ENCODE measurements around the gene FXYD6. TPM values are rescaled to one million over a fixed set of nuclear protein-coding genes. Genes with fewer than 3 reads are reported as not detected.
"Not testable (repeated sequence)": the region's sequence is repeated elsewhere in the genome, so short reads cannot be mapped to it uniquely, and the experiment has no call there.

Gene FXYD6, protein sequence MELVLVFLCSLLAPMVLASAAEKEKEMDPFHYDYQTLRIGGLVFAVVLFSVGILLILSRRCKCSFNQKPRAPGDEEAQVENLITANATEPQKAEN
- not detected in 2 replicates for total RNA-seq (2011; cell fraction: chromatin; rRNA removed; ENCODE audit: low replicate concordance)
- not detected in 2 replicates for total RNA-seq (2011; cell fraction: nucleolus; rRNA removed)
- total RNA-seq (2011; cell fraction: nucleoplasm; rRNA removed), result not detected in 2 replicates
- total RNA-seq (2014; rRNA removed) (not detected in 2 replicates), total RNA-seq (2014; rRNA removed; fragmentation: Illumina TruSeq; extraction: Trizol) (not detected in 2 replicates), total RNA-seq (2015; rRNA removed; fragmentation: Illumina TruSeq; extraction: Trizol) (not detected in 2 replicates), total RNA-seq (2021) (0.27 and 0.35 TPM in 2 replicates), polyA plus RNA-seq (2011; rRNA removed) (not detected in 2 replicates), polyA plus RNA-seq (2014; fragmentation: Illumina TruSeq; extraction: Trizol) (not detected in 2 replicates), polyA plus RNA-seq (2014; fragmentation: Nextera tagmentation; extraction: Ambion mirVana) (not detected), polyA plus RNA-seq (2014; rRNA removed) (0.07 TPM in 1 of 2 replicates, not detected in the other), polyA minus RNA-seq (2011; rRNA and poly(A)+ RNA removed) (0.18 TPM in 1 of 2 replicates, not detected in the other), Bru-seq, nascent RNA (not detected), BruChase-seq, experiment 1, labeled RNA remaining after a 2-hour chase (not detected), BruChase-seq, experiment 2, labeled RNA remaining after a 6-hour chase (not detected)
- polyA plus RNA-seq (2011; cell fraction: cytosol; rRNA removed), result 0.06 TPM in 1 of 2 replicates, not detected in the other
- polyA plus RNA-seq (2011; cell fraction: nucleus; rRNA removed), result 0.11 TPM in 1 of 2 replicates, not detected in the other
- 0.07 and 0.14 TPM in 2 replicates for polyA plus RNA-seq (2012)
- polyA minus RNA-seq (2011; cell fraction: cytosol; rRNA and poly(A)+ RNA removed), result not detected in 2 replicates
- not detected in 2 replicates for polyA minus RNA-seq (2011; cell fraction: nucleus; rRNA and poly(A)+ RNA removed)
- long read RNA-seq, experiment 1, result 0 reads
- long read RNA-seq, experiment 2, result 0 reads
- long read RNA-seq, experiment 3, result 0 reads

DNA sequence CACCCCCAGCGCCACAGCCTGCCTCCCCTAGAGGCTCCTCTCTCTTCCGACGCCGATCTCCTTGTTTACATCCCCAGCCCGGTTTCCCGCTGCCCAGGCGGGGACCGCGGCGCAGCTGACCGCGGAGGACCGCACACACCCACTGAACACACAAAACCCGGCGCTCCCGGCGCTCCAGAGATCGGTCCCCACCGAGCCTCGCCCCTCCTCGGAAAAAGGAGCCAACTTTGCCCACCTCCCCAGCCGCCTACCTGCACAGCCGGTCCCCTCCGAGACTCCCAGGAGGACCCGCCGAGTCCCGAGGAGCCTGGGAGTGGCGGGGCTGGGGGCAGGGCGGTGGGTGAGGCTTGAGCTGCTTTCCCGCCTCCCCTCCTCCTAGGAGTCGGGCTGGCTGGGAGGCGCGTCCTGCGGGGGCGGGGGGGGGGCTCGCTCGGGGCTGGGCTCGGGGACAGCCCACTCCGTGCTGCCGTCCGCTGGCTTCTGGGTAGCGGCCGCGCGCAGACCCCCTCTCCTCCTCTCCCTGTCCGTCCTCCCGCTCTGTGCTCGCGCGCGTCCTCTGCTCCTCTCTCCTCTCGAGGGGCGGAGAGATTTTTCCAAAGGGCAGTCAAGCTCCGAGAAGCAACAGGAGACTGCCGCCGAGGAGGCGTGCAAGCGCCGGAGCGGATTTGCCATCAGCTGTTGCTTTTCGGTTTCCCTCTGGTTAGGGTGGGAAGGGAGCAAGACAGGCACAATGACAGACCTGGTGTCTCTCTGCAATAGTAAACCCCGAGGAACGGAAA, at the start of gene FXYD6:
Gene FXYD6, minus strand, starts transcription at position 318 of the 779 bp plus-strand sequence. CDS start 33,882 bp downstream, outside the sequence.
- Histone ChIP-seq H2AFZ (ENCODE audit: low read depth, low read length) (no peak within 1 kb of the TSS), H3K4me2 (ENCODE audit: insufficient read depth, low read length) (no peak within 1 kb of the TSS), H3K79me2 (ENCODE audit: control insufficient read depth, insufficient read depth, low read length) (no peaks in the 10 kb centered on the region), H3K9me1 (ENCODE audit: control insufficient read depth, insufficient read depth, low read length) (no peaks in the 10 kb centered on the region), H3K9me3 (replicated peaks; ENCODE audit: control insufficient read depth, insufficient read depth, low read depth, low read length) (no peaks in the 10 kb centered on the region), H3K27me3 (ENCODE audit: control insufficient read depth in 2 of 2, insufficient read depth in 2 of 2, low read length in 2 of 2) (peaks cover 78 to 95% of the 10 kb centered on the region in 2 experiments), H3K27ac (ENCODE audit: extremely low read depth, low read depth, low read length) (no peak within 1 kb of the TSS), H3K4me3 (no peak within 1 kb of the TSS), H3K4me1 (replicated peaks in 1 of 2; ENCODE audit: control insufficient read depth in 2 of 2, insufficient read depth in 2 of 2, low read length in 2 of 2) (peaks cover 0 to 11% of the 10 kb centered on the region in 2 experiments; a peak in 2 of 5 replicates), H3K36me3 (ENCODE audit: control insufficient read depth, insufficient read depth, low read length) (no peaks in the 10 kb centered on the region), H4K20me1 (replicated peaks; ENCODE audit: control insufficient read depth, insufficient read depth, low read length) (peaks cover 13% of the 10 kb centered on the region), H3K9ac (ENCODE audit: insufficient read depth in 1 of 2, low read depth in 2 of 2, low read length in 2 of 2) (no peak within 1 kb of the TSS)
- in situ Hi-C loops (cut with MboI), result no loop called here
- DNase-seq (ENCODE audit: extremely low read depth in 1 of 4, low spot score in 3 of 4), result peak in 2 of 4 experiments; percentile 60 to 66
- no peak for FAIRE-seq
- no peak; the same call in 2 of the 3 replicates for ATAC-seq
- 0 out of 2 replicates have a peak, but pooled peaks have one; percentile 5 for TF ChIP-seq ZNF263 (CRISPR knock-in tag; IDR thresholded peaks at IDR 0.05; ENCODE audit: borderline replicate concordance)
- TF ChIP-seq, protein P1, sequence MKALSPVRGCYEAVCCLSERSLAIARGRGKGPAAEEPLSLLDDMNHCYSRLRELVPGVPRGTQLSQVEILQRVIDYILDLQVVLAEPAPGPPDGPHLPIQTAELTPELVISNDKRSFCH (CRISPR knock-in tag; IDR thresholded peaks at IDR 0.05), result no peak
- TF ChIP-seq, protein P1 (tag; IDR thresholded peaks at IDR 0.05), result no peak
- WGBS (ENCODE audit: insufficient coverage, low coverage, missing lambda C conversion rate), result 6% methylated on average over 32 of the region's 63 CpGs
- intact Hi-C loops (cut with micrococcal nuclease), result no loop called here
- ChIA-PET POLR2A (no interaction called here), CTCF (ENCODE audit: low intra/inter-chr PET ratio) (no interaction called here)
- BruUV-seq (replicated peaks), result no TSS peak

DNA sequence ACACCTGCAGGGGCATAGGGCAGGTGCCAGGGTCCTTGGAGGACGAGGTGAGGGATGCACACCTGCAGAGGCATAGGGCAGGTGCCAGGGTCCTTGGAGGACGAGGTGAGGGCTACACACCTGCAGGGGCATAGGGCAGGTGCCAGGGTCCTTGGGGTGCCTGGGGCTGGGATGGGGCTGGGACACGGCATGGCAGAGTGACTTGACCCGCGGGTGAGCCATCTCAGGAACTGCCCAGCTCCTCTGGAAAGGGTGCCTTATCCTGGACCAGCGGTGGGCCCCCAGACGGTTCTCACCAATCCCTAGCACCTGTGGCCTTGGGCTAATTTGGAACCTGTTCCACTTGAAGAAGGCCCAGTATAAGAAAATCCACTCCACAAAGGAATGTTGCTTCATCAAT, 49.7 kb upstream of the FXYD6 start:
- CTCF ChIA-PET (ENCODE audit: low intra/inter-chr PET ratio); FAIRE-seq; H3K4me1 ChIP-seq (replicated peaks in 1 of 2; ENCODE audit: control insufficient read depth in 2 of 2, insufficient read depth in 2 of 2, low read length in 2 of 2); H3K9me3 ChIP-seq (replicated peaks; ENCODE audit: control insufficient read depth, insufficient read depth, low read depth, low read length); DNase-seq (ENCODE audit: extremely low read depth in 1 of 4, low spot score in 3 of 4); H3K79me2 ChIP-seq (ENCODE audit: control insufficient read depth, insufficient read depth, low read length); H2AFZ ChIP-seq (ENCODE audit: low read depth, low read length); H3K9ac ChIP-seq (ENCODE audit: insufficient read depth in 1 of 2, low read depth in 2 of 2, low read length in 2 of 2); POLR2A ChIA-PET; H3K36me3 ChIP-seq (ENCODE audit: control insufficient read depth, insufficient read depth, low read length); H3K9me1 ChIP-seq (ENCODE audit: control insufficient read depth, insufficient read depth, low read length); H3K4me2 ChIP-seq (ENCODE audit: insufficient read depth, low read length); H3K27ac ChIP-seq (ENCODE audit: extremely low read depth, low read depth, low read length); in situ Hi-C loops (cut with MboI); BruUV-seq (replicated peaks); ATAC-seq; H4K20me1 ChIP-seq (replicated peaks; ENCODE audit: control insufficient read depth, insufficient read depth, low read length); H3K4me3 ChIP-seq: not testable (repeated sequence)
- peaks cover 20 to 23% of the 10 kb centered on the region in 2 experiments; a peak in 4 of 5 replicates for H3K27me3 ChIP-seq (ENCODE audit: control insufficient read depth in 2 of 2, insufficient read depth in 2 of 2, low read length in 2 of 2)
- intact Hi-C loops (cut with micrococcal nuclease), result loop anchor here (5.0 kb wide), 1 partner anchor 126 kb away; no protein-coding TSS in a partner anchor
- WGBS (ENCODE audit: insufficient coverage, low coverage, missing lambda C conversion rate), result 3% methylated on average over 4 of the region's 7 CpGs

Data from K562 (cell line).